Suprapubic skin (tissue), 4 donors: ENCODE results near the gene MAML1.

Source experiments
- CTCF ChIP-seq, 2 donors: fragments of 200-600 bp in 1 of 2; fragments of 450-650 bp in 1 of 2; sonication (generic) in 1 of 2; IDR thresholded peaks; one replicate each; pipeline ENCODE4 v1.5.1; 2016 to 2019; ENCODE audit warnings: antibody characterized with exemption in 2 of 2, mild to moderate bottlenecking in 1 of 2, moderate library complexity in 1 of 2
- POLR2A ChIP-seq, 2 donors: fragments of 450-650 bp; IDR thresholded peaks; one replicate each; pipeline ENCODE4 v1.6.1; 2017; ENCODE audit warnings: antibody characterized with exemption in 2 of 2, mild to moderate bottlenecking in 2 of 2, moderate library complexity in 2 of 2
- POLR2AphosphoS5 ChIP-seq, 3 donors: sonication (generic); formaldehyde crosslinking; IDR thresholded peaks; one replicate each; pipeline ENCODE4 v1.6.1; 2017; ENCODE audit warnings: antibody characterized with exemption in 3 of 3

DNA sequence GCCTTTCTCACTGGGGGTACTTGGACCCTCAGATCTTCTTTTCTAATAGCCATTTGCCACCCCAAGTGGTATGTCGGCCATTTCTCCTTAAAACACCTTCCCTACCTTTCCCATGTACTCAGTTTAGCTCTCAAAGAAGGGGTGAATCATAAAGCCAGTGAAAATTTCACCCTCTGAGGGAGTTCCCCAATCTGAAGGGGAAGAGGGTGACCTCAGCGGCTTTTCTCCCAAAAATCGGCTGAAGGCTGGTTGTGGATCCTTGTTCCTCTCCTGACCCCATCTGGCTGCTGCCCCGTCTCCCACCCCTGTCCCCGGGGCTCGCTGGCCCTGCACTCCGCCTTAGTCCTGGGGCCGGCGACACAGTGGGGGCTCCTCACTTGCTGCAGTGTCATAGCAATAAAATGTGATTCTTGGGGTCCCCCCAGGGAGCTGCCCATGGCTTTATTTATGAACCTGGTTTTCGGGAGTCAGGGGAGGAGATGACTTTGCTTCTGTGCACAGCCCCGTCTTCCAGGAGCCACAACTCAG, 43.9 kb downstream of the MAML1 start:
- TF ChIP-seq POLR2A (IDR thresholded peaks at IDR 0.05) (no peak), POLR2AphosphoS5 (IDR thresholded peaks at IDR 0.05) (no peak), CTCF (IDR thresholded peaks at IDR 0.05) (no peak)
